ENCODE measurements around the gene TMEM44.
A peak's percentile ranks its signal among the peaks of the same experiment; 100 is the strongest.

TMEM44 gene

GRCh38 chr3:194633349-194634004 lies at the start of gene TMEM44:
TMEM44 (minus strand) TSS chr3:194633419; CDS start chr3:194633215, 204 bp downstream.
- no peak for DNase-seq (ENCODE audit: low spot score)

- DNase-seq (ENCODE audit: low spot score), result peak; percentile 79
These were observed 49.6 kb upstream of the TMEM44 start for GRCh38 chr3:194682694-194683310.

- DNase-seq (ENCODE audit: low spot score), result no peak
These were observed 49.0 kb upstream of the TMEM44 start for GRCh38 chr3:194682189-194682693.

GRCh38 chr3:194680888-194681615 lies 47.8 kb upstream of the TMEM44 start:
- DNase-seq (ENCODE audit: low spot score), result no peak

GRCh38 chr3:194676471-194676870 lies 43.3 kb upstream of the TMEM44 start:
- DNase-seq (ENCODE audit: low spot score), result no peak

- no peak for DNase-seq (ENCODE audit: low spot score)
These were observed 42.5 kb upstream of the TMEM44 start for GRCh38 chr3:194675680-194676079.

- DNase-seq (ENCODE audit: low spot score), result peak; percentile 59
These were observed 41.9 kb upstream of the TMEM44 start for GRCh38 chr3:194675081-194675640.

- DNase-seq (ENCODE audit: low spot score), result no peak
These were observed 40.5 kb upstream of the TMEM44 start for GRCh38 chr3:194673761-194674160.

GRCh38 chr3:194672876-194673275 lies 39.7 kb upstream of the TMEM44 start:
- no peak for DNase-seq (ENCODE audit: low spot score)

- DNase-seq (ENCODE audit: low spot score), result peak; percentile 93
These were observed 38.9 kb upstream of the TMEM44 start, which contains the start of gene LSG1 for GRCh38 chr3:194671900-194672808. LSG1 (minus strand) TSS chr3:194672191; CDS start chr3:194672162, 29 bp downstream.

GRCh38 chr3:194671511-194671899 lies 38.3 kb upstream of the TMEM44 start:
- no peak for DNase-seq (ENCODE audit: low spot score)

GRCh38 chr3:194667363-194667762 lies 34.1 kb upstream of the TMEM44 start:
- DNase-seq (ENCODE audit: low spot score), result no peak

GRCh38 chr3:194664857-194665256 lies 31.6 kb upstream of the TMEM44 start:
- DNase-seq (ENCODE audit: low spot score), result no peak

- DNase-seq (ENCODE audit: low spot score), result no peak
These were observed 28.7 kb upstream of the TMEM44 start for GRCh38 chr3:194661946-194662345.

GRCh38 chr3:194661374-194661773 lies 28.2 kb upstream of the TMEM44 start:
- DNase-seq (ENCODE audit: low spot score), result no peak

- DNase-seq (ENCODE audit: low spot score), result no peak
These were observed 26.6 kb upstream of the TMEM44 start for GRCh38 chr3:194659778-194660177.

GRCh38 chr3:194658477-194659242 lies 25.4 kb upstream of the TMEM44 start:
- DNase-seq (ENCODE audit: low spot score), result no peak

GRCh38 chr3:194657439-194657838 lies 24.2 kb upstream of the TMEM44 start:
- DNase-seq (ENCODE audit: low spot score), result no peak

- no peak for DNase-seq (ENCODE audit: low spot score)
These were observed 21.2 kb upstream of the TMEM44 start for GRCh38 chr3:194654443-194654842.

GRCh38 chr3:194647747-194648146 lies 14.5 kb upstream of the TMEM44 start:
- no peak for DNase-seq (ENCODE audit: low spot score)

- DNase-seq (ENCODE audit: low spot score), result no peak
These were observed 9.6 kb upstream of the TMEM44 start for GRCh38 chr3:194642769-194643168.
